Bronchial epithelial cell (primary cell): ENCODE data around the gene NEK8. TPM values are rescaled to one million over a fixed set of nuclear protein-coding genes. Genes with fewer than 3 reads are reported as not detected.
A peak's percentile ranks its signal among the peaks of the same experiment; 100 is the strongest.

ENCODE experiments used
- DNase-seq: peaks from one replicate; pipeline ENCODE4 v3.0.0-alpha.2; 2010; ENCODE audit warnings: low read depth
- FAIRE-seq: peaks from 2 replicates; lab custom pipeline; 2011; peaks lifted over from hg19 to GRCh38; lab: Jason Lieb, UNC
- H3K27me3 ChIP-seq: 2 replicates; pipeline ENCODE4 v1.5.1; 2011; ENCODE audit warnings: low read length; ENCODE audit not compliant: control insufficient read depth, insufficient read depth
- H3K36me3 ChIP-seq: 2 replicates; pipeline ENCODE4 v1.5.1; 2011; ENCODE audit warnings: low read length; ENCODE audit not compliant: control insufficient read depth, insufficient read depth
- H3K4me3 ChIP-seq: 2 replicates; pipeline ENCODE4 v1.5.1; 2011; ENCODE audit warnings: mild to moderate bottlenecking, low read depth, low read length, control low read depth
- CTCF ChIP-seq: IDR thresholded peaks from 2 replicates; pipeline ENCODE4 v1.5.1; 2011; ENCODE audit warnings: mild to moderate bottlenecking, moderate library complexity, low read length, control low read depth, inconsistent platforms; ENCODE audit not compliant: insufficient read depth, severe bottlenecking
- total RNA-seq: library from RNA; depleted of rRNA; stranded (reverse); fragments of >200 nt; gene quantifications from 2 replicates; pipeline ENCODE4 v1.2.1, GENCODE V29; 2014

Gene NEK8
- total RNA-seq, 1 donor from 2014 or later = 3.2 TPM

- DNase-seq (no peak), FAIRE-seq (no peak)
- Histone ChIP-seq H3K4me3 (no peak overlapping the region), H3K27me3 (no peaks in the 10 kb centered on the region), H3K36me3 (peaks cover 1% of the 10 kb centered on the region)
- TF ChIP-seq CTCF = no peak
Measured at GRCh38 chr17:28738680-28739384, 10.2 kb downstream of the NEK8 start.

GRCh38 chr17:28740406-28741357 lies 12.1 kb downstream of the NEK8 start:
- peaks cover 3% of the 10 kb centered on the region for H3K36me3 ChIP-seq
- DNase-seq (no peak), FAIRE-seq (no peak)
- no peak overlapping the region for H3K4me3 ChIP-seq
- no peak for TF ChIP-seq CTCF
- H3K27me3 ChIP-seq = no peaks in the 10 kb centered on the region

- H3K27me3 ChIP-seq = no peaks in the 10 kb centered on the region
- DNase-seq = no peak
- TF ChIP-seq CTCF = no peak
- H3K36me3 ChIP-seq = peaks cover 3% of the 10 kb centered on the region
- no peak for FAIRE-seq
- no peak overlapping the region for H3K4me3 ChIP-seq
Measured at GRCh38 chr17:28741358-28742349, 13.1 kb downstream of the NEK8 start.

- Histone ChIP-seq H3K36me3 (peaks cover 20% of the 10 kb centered on the region), H3K4me3 (peak within 1 kb of the TSS; percentile 63), H3K27me3 (no peaks in the 10 kb centered on the region)
- peak; percentile 21 for TF ChIP-seq CTCF
- no peak for FAIRE-seq
- DNase-seq = peak; percentile 50
Measured at GRCh38 chr17:28743243-28744103, 14.9 kb downstream of the NEK8 start, which contains the start of gene TRAF4. TSS of gene TRAF4 (plus strand) at chr17:28744011. CDS start at chr17:28744113, 102 bp downstream.
